Left ventricle myocardium inferior (tissue), 1 donor: Measurements from ENCODE around the gene CCM2. TPM values are rescaled to one million over a fixed set of nuclear protein-coding genes. Genes with fewer than 3 reads are reported as not detected.
"Not testable (repeated sequence)": the region's sequence is repeated elsewhere in the genome, so short reads cannot be mapped to it uniquely, and the experiment has no call there.

Source experiments
- DNase-seq: peaks from one replicate; pipeline ENCODE4 v3.0.0-alpha.2; 2020
- H3K27ac ChIP-seq: fragments of 200-600 bp; replicated peaks from 2 replicates; pipeline ENCODE4 v1.8.0; 2021
- H3K27me3 ChIP-seq: fragments of 200-600 bp; 2 replicates; pipeline ENCODE4 v1.8.0; 2021; ENCODE audit warnings: low read depth
- H3K36me3 ChIP-seq: fragments of 200-600 bp; 2 replicates; pipeline ENCODE4 v1.8.0; 2021
- H3K4me1 ChIP-seq: fragments of 200-600 bp; 2 replicates; pipeline ENCODE4 v1.8.0; 2021
- H3K4me3 ChIP-seq: fragments of 200-600 bp; 2 replicates; pipeline ENCODE4 v1.8.0; 2021; ENCODE audit warnings: mild to moderate bottlenecking, moderate library complexity
- H3K9me3 ChIP-seq: fragments of 200-600 bp; replicated peaks from 2 replicates; pipeline ENCODE4 v1.8.0; 2021
- CTCF ChIP-seq: fragments of 200-600 bp; IDR thresholded peaks from 2 replicates; pipeline ENCODE4 v1.8.0; 2021; ENCODE audit warnings: antibody characterized with exemption, mild to moderate bottlenecking, borderline replicate concordance
- intact Hi-C: fragments of 100-400 bp; cut with micrococcal nuclease; formaldehyde crosslinking; loops from one replicate; pipeline ENCODE4 v1.11.0; 2022
- total RNA-seq: library from RNA; stranded (reverse); fragmentation: NEBNext Ultra II Directional; extraction: Animal tissue kit (Norgen Biotek cat#: 25700); gene quantifications from one replicate; pipeline ENCODE4 v1.2.1, GENCODE V29; 2021
- donor health status: DM: no; HTN: yes; CAD: no; lungs with severe emphysema.

The CCM2 gene
- total RNA-seq, 1 donor from 2014 or later: 24.5 TPM

- Histone ChIP-seq H3K4me1 (no peaks in the 10 kb centered on the region), H3K36me3 (peaks cover 3% of the 10 kb centered on the region), H3K27me3 (no peaks in the 10 kb centered on the region), H3K9me3 (peaks cover 5% of the 10 kb centered on the region), H3K4me3 (no peak overlapping the region), H3K27ac (no peak overlapping the region)
- no peak for DNase-seq
- no peak for TF ChIP-seq CTCF
- intact Hi-C loops: no loop called here
These were observed 21.7 kb downstream of the CCM2 start for GRCh38 chr7:45021604-45022296.

- H3K4me3 ChIP-seq: no peak overlapping the region
- H3K36me3 ChIP-seq: peaks cover 9% of the 10 kb centered on the region
- no peak for DNase-seq
- H3K27me3 ChIP-seq: no peaks in the 10 kb centered on the region
- no peaks in the 10 kb centered on the region for H3K4me1 ChIP-seq
- H3K9me3 ChIP-seq: peaks cover 5% of the 10 kb centered on the region
- H3K27ac ChIP-seq: no peak overlapping the region
- no peak for TF ChIP-seq CTCF
- intact Hi-C loops: no loop called here
These were observed 24.2 kb downstream of the CCM2 start for GRCh38 chr7:45024126-45024744.

- H3K27ac ChIP-seq, H3K4me1 ChIP-seq, H3K27me3 ChIP-seq, intact Hi-C loops, DNase-seq, H3K36me3 ChIP-seq, H3K4me3 ChIP-seq, H3K9me3 ChIP-seq: not testable (repeated sequence)
These were observed 25.5 kb downstream of the CCM2 start for GRCh38 chr7:45025473-45025872.

- Histone ChIP-seq H3K4me1 (no peaks in the 10 kb centered on the region), H3K27me3 (no peaks in the 10 kb centered on the region), H3K27ac (no peak overlapping the region), H3K36me3 (peaks cover 9% of the 10 kb centered on the region), H3K9me3 (peaks cover 5% of the 10 kb centered on the region), H3K4me3 (no peak overlapping the region)
- intact Hi-C loops: no loop called here
- DNase-seq: no peak
- no peak for TF ChIP-seq CTCF
These were observed 26.0 kb downstream of the CCM2 start for GRCh38 chr7:45026013-45026412.

- Histone ChIP-seq H3K27me3 (no peaks in the 10 kb centered on the region), H3K4me1 (no peaks in the 10 kb centered on the region), H3K4me3 (peak overlapping the region; percentile 31), H3K27ac (peak overlapping the region; percentile 36), H3K36me3 (peaks cover 9% of the 10 kb centered on the region), H3K9me3 (peaks cover 5% of the 10 kb centered on the region)
- intact Hi-C loops: no loop called here
- no peak for TF ChIP-seq CTCF
- DNase-seq: no peak
These were observed 27.2 kb downstream of the CCM2 start for GRCh38 chr7:45026984-45027773.

- Histone ChIP-seq H3K9me3 (peaks cover 5% of the 10 kb centered on the region), H3K4me3 (peak overlapping the region; percentile 31), H3K36me3 (peaks cover 9% of the 10 kb centered on the region), H3K4me1 (no peaks in the 10 kb centered on the region), H3K27ac (no peak overlapping the region), H3K27me3 (no peaks in the 10 kb centered on the region)
- no peak for TF ChIP-seq CTCF
- intact Hi-C loops: no loop called here
- no peak for DNase-seq
These were observed 27.7 kb downstream of the CCM2 start for GRCh38 chr7:45027774-45028114.
